ENCODE results near the gene EIF2S1.
"Not testable (repeated sequence)": the region's sequence is repeated elsewhere in the genome, so short reads cannot be mapped to it uniquely, and the experiment has no call there.

The EIF2S1 gene

GRCh38 chr14:67371247-67372148 lies 11.4 kb downstream of the EIF2S1 start:
- DNase-seq (ENCODE audit: low spot score): no peak

DNA sequence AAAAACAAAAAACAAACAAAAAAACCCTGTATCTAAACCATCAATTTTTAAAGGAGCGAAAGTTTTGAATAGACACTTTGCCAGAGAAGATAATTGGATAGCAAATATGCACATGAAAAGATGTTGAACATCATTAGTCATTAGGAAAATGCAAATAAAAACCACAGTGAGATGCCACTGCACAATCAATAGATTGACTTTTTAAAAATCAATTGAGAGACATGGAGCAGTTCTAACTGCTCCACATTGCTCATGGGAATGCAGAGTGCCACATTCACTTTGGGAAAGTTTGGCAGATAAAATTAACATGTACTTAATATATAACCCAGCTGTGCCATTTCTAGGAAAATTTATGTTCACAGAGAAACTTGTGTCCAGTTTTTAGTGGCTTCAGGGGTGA lies 12.7 kb downstream of the EIF2S1 start:
- DNase-seq (ENCODE audit: low spot score): no peak

- DNase-seq (ENCODE audit: low spot score): no peak
Measured at GRCh38 chr14:67373347-67373746, 13.2 kb downstream of the EIF2S1 start.

DNA sequence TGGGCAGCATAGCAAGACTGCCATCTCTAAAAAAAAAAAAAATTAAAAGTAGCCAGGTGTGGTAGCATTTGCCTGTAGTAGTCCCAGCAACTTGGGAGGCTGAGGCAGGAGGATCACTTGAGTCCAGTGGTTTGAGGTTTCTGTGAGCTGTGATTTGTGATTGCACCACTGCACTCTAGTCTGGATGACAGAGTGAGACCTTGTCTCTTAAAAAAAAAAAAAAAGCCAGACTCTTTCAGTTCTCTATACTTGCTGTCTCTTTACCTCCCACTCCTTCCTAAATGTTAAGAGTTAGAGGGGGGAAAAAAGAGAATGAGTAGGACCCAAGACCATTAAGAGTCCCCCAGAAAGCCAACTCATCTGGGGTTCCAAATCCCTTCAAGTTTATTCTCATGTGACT lies 17.8 kb downstream of the EIF2S1 start:
- no peak for DNase-seq (ENCODE audit: low spot score)

DNA sequence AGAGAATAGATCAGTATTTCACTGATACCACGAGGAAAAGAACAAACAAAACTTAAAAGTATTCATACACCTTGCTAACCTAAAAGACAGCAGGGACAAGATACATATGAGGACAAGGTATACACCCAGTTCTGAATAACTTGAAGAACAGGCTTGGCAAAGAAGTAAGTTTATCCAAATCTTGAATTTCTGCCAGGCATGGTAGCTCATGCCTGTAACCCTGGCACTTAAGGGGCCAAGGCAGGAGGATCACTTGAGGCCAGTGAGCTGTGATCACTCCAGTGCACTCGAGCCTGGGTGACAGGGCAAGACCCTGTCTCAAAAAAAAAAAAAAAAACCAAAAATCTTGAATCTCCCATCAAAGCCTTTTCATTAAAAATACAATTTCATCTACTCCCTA lies 25.0 kb downstream of the EIF2S1 start:
- no peak for DNase-seq (ENCODE audit: low spot score)

- DNase-seq (ENCODE audit: low spot score): no peak
Measured at GRCh38 chr14:67385618-67386017, 25.5 kb downstream of the EIF2S1 start.

DNA sequence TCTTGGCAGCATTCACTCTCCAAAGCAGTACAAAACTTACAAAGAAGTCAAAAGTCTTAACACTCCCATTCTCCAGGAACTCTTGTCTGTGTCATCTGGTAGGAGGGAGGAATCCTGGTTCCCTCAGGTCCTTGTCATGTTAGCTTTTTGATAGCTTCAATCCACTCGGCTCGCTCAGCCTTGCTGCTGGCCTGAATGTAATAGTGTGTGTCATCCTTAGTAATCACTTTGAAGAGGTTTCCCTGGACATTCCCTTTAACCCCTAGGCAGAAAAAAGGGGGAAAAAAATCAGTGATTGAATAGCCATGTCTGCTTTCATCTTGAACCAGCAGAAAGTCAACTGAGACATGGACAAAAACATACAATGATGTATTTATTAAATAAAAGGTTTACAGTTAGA lies 27.1 kb downstream of the EIF2S1 start:
- no peak for DNase-seq (ENCODE audit: low spot score)

DNA sequence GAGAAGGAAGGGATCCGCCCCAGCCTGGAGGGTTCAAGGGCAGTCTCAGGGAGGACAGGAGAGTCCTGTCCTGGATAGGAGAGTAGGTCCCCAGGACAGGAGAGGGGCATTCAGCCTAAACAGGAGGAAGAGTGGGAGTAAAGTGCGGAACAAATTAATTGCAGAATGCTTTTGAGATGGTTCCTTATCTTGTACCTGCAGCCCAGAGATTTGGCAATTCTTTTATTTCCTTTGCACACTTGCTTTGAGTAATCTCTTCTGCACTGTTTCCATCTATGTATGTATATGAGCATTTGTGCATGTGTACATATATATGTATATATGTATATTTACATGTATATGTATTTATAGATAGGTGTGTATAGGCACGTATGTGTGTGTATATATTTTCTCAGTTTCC lies 29.1 kb downstream of the EIF2S1 start:
- no peak for DNase-seq (ENCODE audit: low spot score)

DNA sequence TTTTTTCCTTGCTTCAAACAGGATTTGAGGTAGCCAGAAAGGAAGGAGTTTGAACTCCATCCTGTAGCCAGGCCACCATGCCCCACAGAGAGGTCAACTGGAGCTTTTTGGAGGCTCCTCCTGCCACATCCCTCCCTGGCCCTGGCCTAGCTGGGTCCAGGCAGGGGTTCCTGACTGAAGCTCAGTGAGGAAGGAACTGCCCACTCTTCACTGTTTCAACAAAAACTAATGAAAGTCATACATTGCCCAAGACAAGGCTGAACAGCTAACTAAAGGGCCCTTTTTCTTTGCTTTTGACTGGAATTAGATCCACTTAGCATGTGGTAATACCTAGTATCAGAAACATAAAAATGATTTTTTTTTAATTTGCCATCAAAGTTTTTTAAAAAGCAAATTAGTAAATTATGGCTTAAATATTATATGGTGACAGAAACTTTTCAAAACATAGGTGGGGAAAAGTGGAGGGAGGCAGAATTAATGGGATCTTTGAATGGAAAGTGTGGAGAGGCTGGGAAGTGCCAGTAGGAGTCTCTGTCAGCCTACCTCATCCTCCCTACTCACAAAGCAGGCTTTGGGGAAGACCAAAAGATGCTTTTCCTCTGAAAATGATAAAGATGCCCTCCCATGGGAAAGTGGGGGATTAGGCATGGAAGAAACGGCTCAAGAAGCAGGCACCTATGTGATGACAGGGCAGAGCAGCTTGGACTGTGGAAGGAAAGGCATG lies 29.8 kb downstream of the EIF2S1 start:
- DNase-seq (ENCODE audit: low spot score): no peak

DNA sequence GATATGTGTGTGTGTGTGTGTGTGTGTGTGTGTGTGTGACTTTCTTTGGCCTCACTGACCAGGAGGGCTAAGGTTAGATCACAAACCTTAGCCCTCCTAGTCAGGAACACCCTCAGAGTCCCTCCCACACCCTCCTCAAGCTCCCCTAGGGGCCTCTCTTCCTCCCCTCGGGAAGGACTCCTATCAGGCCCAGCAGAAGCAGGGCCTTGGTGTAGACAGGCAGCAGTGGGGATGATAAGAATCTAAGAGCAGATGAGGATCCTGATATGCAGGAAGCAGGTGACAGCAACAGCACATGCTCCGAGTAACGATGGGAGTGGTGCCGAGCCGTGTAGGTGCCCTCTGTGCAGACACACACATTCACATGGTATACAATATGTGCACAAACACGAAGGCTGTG lies 31.1 kb downstream of the EIF2S1 start:
- no peak for DNase-seq (ENCODE audit: low spot score)

DNA sequence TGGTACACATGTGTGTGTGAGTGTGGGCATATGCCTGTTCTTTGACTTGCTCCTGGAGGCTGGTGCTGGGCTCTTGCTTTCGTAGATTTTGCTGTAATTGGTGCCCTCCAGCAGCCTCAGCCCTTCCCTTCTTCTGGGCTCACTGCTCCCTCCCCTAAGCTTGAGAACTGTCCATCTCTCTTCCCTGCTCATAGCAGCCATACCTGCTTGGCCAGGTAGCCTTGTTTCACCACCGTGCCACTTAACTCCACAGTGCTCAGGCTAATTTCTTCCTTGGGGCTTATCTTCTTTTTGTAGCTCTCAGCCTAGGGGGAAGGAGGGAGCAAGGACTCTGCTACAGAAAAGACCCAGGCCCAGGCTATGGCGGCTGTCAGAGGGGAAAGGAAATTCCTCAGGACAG lies 32.0 kb downstream of the EIF2S1 start:
- no peak for DNase-seq (ENCODE audit: low spot score)

- DNase-seq (ENCODE audit: low spot score): no peak
Measured at GRCh38 chr14:67392800-67393199, 32.7 kb downstream of the EIF2S1 start.

DNA sequence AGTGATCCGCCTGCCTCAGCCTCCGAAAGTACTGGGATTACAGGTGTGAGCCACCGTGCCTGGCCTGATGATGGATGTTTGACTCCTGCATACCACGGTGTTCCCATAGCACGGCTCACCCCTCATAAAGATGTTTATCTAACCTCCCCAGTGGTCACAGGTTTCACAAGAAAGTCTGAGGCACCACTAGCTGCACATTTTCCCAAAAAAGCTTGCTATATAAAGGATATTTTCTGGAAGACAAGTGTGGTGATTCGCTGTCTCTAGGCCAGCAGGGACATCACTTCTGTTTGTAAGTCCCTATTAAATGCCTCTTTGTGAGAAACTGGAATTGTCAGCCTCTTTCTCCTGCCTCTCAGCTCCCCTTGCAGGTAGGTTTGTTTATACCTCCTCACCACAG lies 33.6 kb downstream of the EIF2S1 start:
- DNase-seq (ENCODE audit: low spot score): no peak

DNA sequence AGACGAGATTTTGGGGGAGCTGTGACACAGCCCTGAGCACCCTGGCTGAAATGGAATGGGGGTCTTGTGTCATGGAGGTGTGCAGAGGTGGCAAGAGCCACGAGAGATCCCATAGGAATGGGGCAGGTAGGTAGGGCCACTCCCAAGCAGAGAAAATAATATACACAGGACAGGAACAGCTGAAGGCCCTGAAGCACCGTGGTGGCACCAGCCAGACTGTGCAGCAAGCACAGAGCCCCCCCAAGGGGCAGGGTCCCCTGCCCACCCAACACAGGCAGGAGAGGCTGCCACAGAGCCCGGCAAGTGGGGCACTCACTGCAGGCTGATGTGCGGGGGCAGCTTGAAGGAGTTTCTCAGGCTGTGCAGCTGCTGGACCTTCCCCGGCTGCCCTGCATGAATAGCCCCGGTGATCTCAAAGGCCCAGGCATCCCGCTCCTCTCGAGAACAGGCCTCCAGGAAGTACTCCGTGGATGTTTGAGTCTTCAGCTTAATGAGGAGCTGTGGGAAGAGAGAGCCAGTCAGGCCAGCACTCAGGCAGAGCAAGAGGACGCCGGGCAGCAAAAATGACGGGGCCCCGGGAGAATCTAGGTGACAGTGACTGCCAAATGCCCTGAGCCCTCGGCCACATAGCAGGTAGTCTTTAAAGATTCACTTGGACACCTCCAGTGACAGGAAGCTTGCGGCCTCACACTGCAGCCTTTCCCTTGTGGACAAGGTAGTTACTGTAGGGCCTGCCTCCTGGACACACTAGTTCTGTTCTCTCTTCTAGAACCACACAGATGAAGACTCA lies 35.2 kb downstream of the EIF2S1 start:
- no peak for DNase-seq (ENCODE audit: low spot score)

GRCh38 chr14:67395876-67396189 lies 35.7 kb downstream of the EIF2S1 start:
- DNase-seq (ENCODE audit: low spot score): no peak

- no peak for DNase-seq (ENCODE audit: low spot score)
Measured at GRCh38 chr14:67396381-67396970, 36.3 kb downstream of the EIF2S1 start.

DNA sequence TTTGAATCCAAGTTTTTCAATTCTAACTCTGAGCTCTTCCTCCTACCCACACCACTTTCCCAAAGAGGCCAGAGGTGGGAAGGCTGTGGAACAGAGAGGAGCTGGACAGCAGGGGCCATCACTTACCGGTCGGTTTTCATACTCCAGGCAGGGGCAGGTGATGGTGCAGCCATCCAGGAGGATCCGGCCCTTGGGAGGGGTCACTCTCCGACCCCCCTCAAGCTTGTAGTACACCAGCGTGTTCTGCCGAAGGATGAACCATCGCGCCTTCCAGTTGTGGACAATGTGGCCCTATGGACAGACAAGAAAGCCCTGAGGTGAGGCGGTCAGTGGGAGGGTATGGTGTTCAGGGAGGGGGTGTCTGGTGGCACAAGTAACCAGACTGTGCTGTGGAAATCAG lies 37.4 kb downstream of the EIF2S1 start:
- DNase-seq (ENCODE audit: low spot score): no peak

- DNase-seq (ENCODE audit: low spot score): no peak
Measured at GRCh38 chr14:67400434-67400833, 40.3 kb downstream of the EIF2S1 start.

GRCh38 chr14:67405771-67406170 lies 45.6 kb downstream of the EIF2S1 start:
- no peak for DNase-seq (ENCODE audit: low spot score)

DNA sequence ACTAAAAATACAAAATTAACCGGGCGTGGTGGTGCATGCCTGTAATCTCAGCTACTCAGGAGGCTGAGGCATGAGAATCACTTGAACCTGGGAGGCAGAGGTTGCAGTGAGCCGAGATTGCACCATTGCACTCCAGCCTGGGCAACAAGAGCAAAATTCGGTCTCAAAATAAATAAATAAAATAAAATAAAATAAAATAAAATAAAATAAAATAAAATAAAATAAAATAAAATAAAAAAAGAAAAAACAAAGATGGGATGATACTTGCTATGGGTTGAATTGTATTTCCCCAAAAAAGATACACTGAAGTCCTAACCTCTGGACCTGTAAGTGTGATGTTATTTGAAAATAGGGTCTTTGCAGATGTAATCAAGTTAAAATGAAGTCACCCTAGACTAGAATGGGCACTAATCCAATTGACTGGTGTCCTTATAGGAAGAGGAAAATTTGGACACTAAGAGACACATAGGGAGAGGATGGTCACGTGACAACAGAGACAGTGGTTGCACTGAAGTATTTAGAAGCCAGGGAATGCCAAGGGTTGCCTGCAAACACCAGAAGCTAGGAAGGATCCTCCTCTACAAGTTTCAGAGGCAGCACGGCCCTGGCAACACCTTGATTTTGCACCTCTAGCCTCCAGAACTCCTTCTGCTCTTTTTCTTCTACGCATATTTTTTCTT lies 48.1 kb downstream of the EIF2S1 start:
- not testable (repeated sequence) for DNase-seq (ENCODE audit: low spot score)

DNA sequence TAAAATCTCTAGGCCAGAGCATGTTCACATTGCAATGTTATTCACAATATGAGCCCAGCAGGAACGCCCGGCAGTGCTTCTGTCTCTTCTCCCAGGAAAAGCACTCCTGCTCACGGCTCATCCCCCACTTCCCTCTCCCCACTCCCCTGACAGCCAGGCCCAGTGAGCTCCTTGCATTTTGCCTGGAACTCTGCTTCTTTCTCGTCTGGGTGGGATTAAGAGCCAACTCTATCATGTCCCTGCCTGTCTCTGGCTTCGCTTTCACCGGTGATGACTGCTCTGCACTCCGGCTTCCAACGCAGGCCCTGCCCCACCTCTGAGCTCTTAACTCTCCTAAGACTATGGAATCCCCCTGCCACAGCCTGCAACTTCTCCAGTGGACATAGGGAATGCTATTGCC lies 49.3 kb downstream of the EIF2S1 start:
- DNase-seq (ENCODE audit: low spot score): no peak

DNA sequence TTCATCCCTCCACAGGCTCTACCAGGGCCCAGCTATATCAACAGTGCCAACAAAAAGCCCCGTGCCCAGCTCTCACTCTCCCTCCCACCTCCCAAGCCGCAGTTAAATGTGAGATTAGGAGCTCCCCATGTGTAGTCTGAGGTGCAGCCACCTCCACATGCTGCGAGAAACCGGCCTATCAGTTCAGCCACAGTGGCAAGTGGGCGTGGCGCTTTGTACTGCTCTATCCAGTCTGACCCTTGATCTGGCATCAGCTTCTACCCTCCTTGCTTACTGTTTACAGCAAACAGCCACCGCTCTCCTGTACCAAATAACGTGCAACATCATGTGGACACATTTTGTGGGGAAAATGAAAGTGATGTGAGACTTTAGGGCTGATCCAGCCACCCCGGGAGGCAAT lies 50.2 kb downstream of the EIF2S1 start:
- DNase-seq (ENCODE audit: low spot score): no peak

Measured in NAMALWA (cell line).